ENCODE results near the gene LAMC2. TPM values are rescaled to one million over a fixed set of nuclear protein-coding genes. Genes with fewer than 3 reads are reported as not detected.

LAMC2 gene
- total and polyA plus RNA-seq, 9 donors = 0.47 to 33.7 (median 2.9) TPM

- H3K4me1 ChIP-seq (ENCODE audit: insufficient read depth) = peaks cover 19% of the 10 kb centered on the region
- WGBS, 3 donors = 56 to 85% (median 74%) methylated on average over 4 of the region's 4 CpGs
- H3K27ac ChIP-seq = no peak overlapping the region
- H3K36me3 ChIP-seq = no peaks in the 10 kb centered on the region
- H3K27me3 ChIP-seq = no peaks in the 10 kb centered on the region
- intact Hi-C loops (cut with DNase I) = no loop called here
- TF ChIP-seq, protein P1, sequence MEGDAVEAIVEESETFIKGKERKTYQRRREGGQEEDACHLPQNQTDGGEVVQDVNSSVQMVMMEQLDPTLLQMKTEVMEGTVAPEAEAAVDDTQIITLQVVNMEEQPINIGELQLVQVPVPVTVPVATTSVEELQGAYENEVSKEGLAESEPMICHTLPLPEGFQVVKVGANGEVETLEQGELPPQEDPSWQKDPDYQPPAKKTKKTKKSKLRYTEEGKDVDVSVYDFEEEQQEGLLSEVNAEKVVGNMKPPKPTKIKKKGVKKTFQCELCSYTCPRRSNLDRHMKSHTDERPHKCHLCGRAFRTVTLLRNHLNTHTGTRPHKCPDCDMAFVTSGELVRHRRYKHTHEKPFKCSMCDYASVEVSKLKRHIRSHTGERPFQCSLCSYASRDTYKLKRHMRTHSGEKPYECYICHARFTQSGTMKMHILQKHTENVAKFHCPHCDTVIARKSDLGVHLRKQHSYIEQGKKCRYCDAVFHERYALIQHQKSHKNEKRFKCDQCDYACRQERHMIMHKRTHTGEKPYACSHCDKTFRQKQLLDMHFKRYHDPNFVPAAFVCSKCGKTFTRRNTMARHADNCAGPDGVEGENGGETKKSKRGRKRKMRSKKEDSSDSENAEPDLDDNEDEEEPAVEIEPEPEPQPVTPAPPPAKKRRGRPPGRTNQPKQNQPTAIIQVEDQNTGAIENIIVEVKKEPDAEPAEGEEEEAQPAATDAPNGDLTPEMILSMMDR (IDR thresholded peaks at IDR 0.05) = no peak
- no peak for TF ChIP-seq POLR2A (IDR thresholded peaks at IDR 0.05)
- no peak for TF ChIP-seq EP300 (IDR thresholded peaks at IDR 0.05)
- no peak overlapping the region for H3K4me3 ChIP-seq
- H3K9me3 ChIP-seq = no peaks in the 10 kb centered on the region
- no peak for DNase-seq
These were observed 99.7 kb downstream of the LAMC2 start for GRCh38 chr1:183285746-183286145.

- no peaks in the 10 kb centered on the region for H3K36me3 ChIP-seq
- peak overlapping the region; percentile 12 to 31 for H3K27ac ChIP-seq
- peak in 4 of 5 donors; percentile 43 to 67 (median 45) for DNase-seq
- no peak overlapping the region for H3K4me3 ChIP-seq
- no peak for TF ChIP-seq EP300 (IDR thresholded peaks at IDR 0.05)
- TF ChIP-seq, protein P1 (IDR thresholded peaks at IDR 0.05) = no peak
- no peak for TF ChIP-seq POLR2A (IDR thresholded peaks at IDR 0.05)
- WGBS, 3 donors = 7 to 18% (median 14%) methylated on average over 5 of the region's 5 CpGs
- H3K27me3 ChIP-seq = no peaks in the 10 kb centered on the region
- peaks cover 12% of the 10 kb centered on the region for H3K4me1 ChIP-seq (ENCODE audit: insufficient read depth)
- H3K9me3 ChIP-seq = no peaks in the 10 kb centered on the region
- intact Hi-C loops (cut with DNase I) = no loop called here
These were observed 101.2 kb downstream of the LAMC2 start for GRCh38 chr1:183287191-183287675.

- Histone ChIP-seq H3K4me1 (ENCODE audit: insufficient read depth) (peaks cover 12% of the 10 kb centered on the region), H3K9me3 (no peaks in the 10 kb centered on the region), H3K27ac (no peak overlapping the region), H3K4me3 (no peak overlapping the region), H3K27me3 (no peaks in the 10 kb centered on the region), H3K36me3 (no peaks in the 10 kb centered on the region)
- no peak for DNase-seq
- intact Hi-C loops (cut with DNase I) = no loop called here
- TF ChIP-seq EP300 (IDR thresholded peaks at IDR 0.05) (no peak), POLR2A (IDR thresholded peaks at IDR 0.05) (no peak)
- TF ChIP-seq, protein P1 (IDR thresholded peaks at IDR 0.05) = no peak
- 73 to 89% (median 85%) methylated on average over 2 of the region's 2 CpGs for WGBS, 3 donors
These were observed 102.5 kb downstream of the LAMC2 start for GRCh38 chr1:183288583-183288982.

DNA sequence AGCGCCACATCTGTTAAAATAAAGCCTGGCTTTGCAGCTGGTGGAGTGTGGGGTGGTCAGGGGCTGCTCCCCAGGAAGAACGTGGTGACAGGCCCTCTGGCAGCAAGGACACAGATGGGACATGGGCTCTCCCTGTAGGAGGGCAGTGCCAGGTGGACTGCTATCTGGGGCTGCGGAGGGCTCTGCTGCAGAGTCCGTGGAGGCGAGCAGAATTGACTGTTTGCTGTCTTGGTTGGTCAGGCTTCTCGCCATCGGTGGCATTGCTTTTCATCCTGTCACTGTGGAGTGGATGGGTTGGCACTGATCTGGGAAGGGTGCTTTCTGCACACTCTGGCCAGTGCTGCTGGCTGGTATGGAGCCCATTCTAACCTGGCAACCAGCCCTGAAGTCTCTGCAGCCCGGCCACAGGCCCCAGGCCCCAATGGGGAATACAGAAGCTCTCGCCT, 103.0 kb downstream of the LAMC2 start:
- Histone ChIP-seq H3K4me1 (ENCODE audit: insufficient read depth) (peaks cover 12% of the 10 kb centered on the region), H3K27ac (no peak overlapping the region)
- intact Hi-C loops (cut with DNase I) = no loop called here

More for the DNA sequence above, 103.0 kb downstream of the LAMC2 start:
- no peak for DNase-seq
- H3K36me3 ChIP-seq = no peaks in the 10 kb centered on the region
- H3K4me3 ChIP-seq = no peak overlapping the region
- H3K27me3 ChIP-seq = no peaks in the 10 kb centered on the region
- TF ChIP-seq, protein P1 (IDR thresholded peaks at IDR 0.05) = no peak
- TF ChIP-seq EP300 (IDR thresholded peaks at IDR 0.05) (no peak), POLR2A (IDR thresholded peaks at IDR 0.05) (no peak)
- H3K9me3 ChIP-seq = no peaks in the 10 kb centered on the region
- 84 to 87% (median 87%) methylated on average over 9 of the region's 9 CpGs for WGBS, 3 donors

Measured in ovary (tissue), 9 donors.